WTC11 (cell line): Measurements from ENCODE around the gene KIRREL3. TPM values are rescaled to one million over a fixed set of nuclear protein-coding genes. Genes with fewer than 3 reads are reported as not detected.

ENCODE experiments used
- ATAC-seq: fragments of 200-7000 bp; cut with Tn5 transposase; 2 replicates; pipeline ENCODE4 v1.10.0; 2021; ENCODE audit warnings: mild to moderate bottlenecking, moderate library complexity
- CTCF ChIA-PET: fragments of 300-600 bp; sonication (Branson Sonifier 250); formaldehyde crosslinking; loops from one replicate; lab custom pipeline; 2021; ENCODE audit warnings: antibody characterized with exemption; lab: Charles Lee
- POLR2A ChIA-PET: fragments of 350-600 bp; sonication (Branson Sonifier 250); formaldehyde crosslinking; loops from one replicate; lab custom pipeline; 2021; ENCODE audit warnings: antibody characterized with exemption; lab: Charles Lee
- DNase-seq: peaks from one replicate; pipeline ENCODE4 v3.0.0; 2021; ENCODE audit warnings: low spot score
- H3K27ac Mint-ChIP-seq: 2 replicates; pipeline ENCODE4 v1.8.0; 2021; ENCODE audit warnings: mixed read lengths
- H3K27me3 Mint-ChIP-seq: 2 replicates; pipeline ENCODE4 v1.8.0; 2021; ENCODE audit warnings: low read depth, mild to moderate bottlenecking, moderate library complexity, mixed read lengths
- H3K36me3 Mint-ChIP-seq: 2 replicates; pipeline ENCODE4 v1.8.0; 2021; ENCODE audit warnings: mixed read lengths
- H3K4me1 Mint-ChIP-seq: 2 replicates; pipeline ENCODE4 v1.8.0; 2022; ENCODE audit warnings: mixed read lengths
- H3K4me3 Mint-ChIP-seq: 2 replicates; pipeline ENCODE4 v1.8.0; 2021; ENCODE audit warnings: mild to moderate bottlenecking, moderate library complexity, mixed read lengths
- H3K9me3 Mint-ChIP-seq: 2 replicates; pipeline ENCODE4 v1.8.0; 2021; ENCODE audit warnings: mixed read lengths
- FOXJ3 ChIP-seq: sonication (generic); formaldehyde crosslinking; IDR thresholded peaks from 2 replicates; pipeline ENCODE4 v1.9.0; 2021; ENCODE audit warnings: missing genetic modification reagents, mild to moderate bottlenecking, borderline replicate concordance
- GABPB1 ChIP-seq: sonication (generic); formaldehyde crosslinking; IDR thresholded peaks from 2 replicates; pipeline ENCODE4 v1.8.1; 2023; ENCODE audit warnings: mild to moderate bottlenecking, missing genetic modification reagents
- GTF2I ChIP-seq: fragments of 250-450 bp; sonication (Bioruptor Pico); conservative IDR thresholded peaks from 2 replicates; pipeline ENCODE4 v1.4.0; 2021; ENCODE audit warnings: mild to moderate bottlenecking
- PRRX2 ChIP-seq: fragments of 250-450 bp; sonication (Bioruptor Pico); IDR thresholded peaks from 2 replicates; pipeline ENCODE4 v1.8.0; 2021; ENCODE audit warnings: mild to moderate bottlenecking
- SP1 ChIP-seq: sonication (generic); formaldehyde crosslinking; conservative IDR thresholded peaks from 2 replicates; pipeline ENCODE4 v1.8.1; 2022; ENCODE audit warnings: missing genetic modification reagents
- ZBTB21 ChIP-seq: sonication (generic); formaldehyde crosslinking; IDR thresholded peaks from 2 replicates; pipeline ENCODE4 v1.8.1; 2023; ENCODE audit warnings: mild to moderate bottlenecking, missing genetic modification reagents, borderline replicate concordance
- ZNF138 ChIP-seq: sonication (generic); formaldehyde crosslinking; conservative IDR thresholded peaks from 2 replicates; pipeline ENCODE4 v1.8.1; 2022; ENCODE audit warnings: mild to moderate bottlenecking, moderate library complexity, missing genetic modification reagents
- total RNA-seq: library from RNA; stranded (reverse); gene quantifications from 3 replicates; pipeline ENCODE4 v1.2.3, GENCODE V29; 2021
- TF ChIP-seq, protein P1 (sequence below): sonication (generic); formaldehyde crosslinking; conservative IDR thresholded peaks from 2 replicates; pipeline ENCODE4 v1.8.1; 2022; ENCODE audit warnings: mild to moderate bottlenecking, missing genetic modification reagents
- TF ChIP-seq, protein P2 (sequence below): sonication (generic); formaldehyde crosslinking; IDR thresholded peaks from 2 replicates; pipeline ENCODE4 v1.8.0; 2023; ENCODE audit warnings: missing genetic modification reagents, mild to moderate bottlenecking, borderline replicate concordance
- TF ChIP-seq, protein P3 (sequence below): fragments of 250-450 bp; sonication (Bioruptor Pico); IDR thresholded peaks from 2 replicates; pipeline ENCODE4 v1.9.0; 2021; ENCODE audit warnings: moderate library complexity, mild to moderate bottlenecking, inconsistent platforms, borderline replicate concordance
- TF ChIP-seq, protein P4 (sequence below): sonication (generic); formaldehyde crosslinking; IDR thresholded peaks from 2 replicates; pipeline ENCODE4 v1.8.0; 2022; ENCODE audit warnings: mild to moderate bottlenecking, missing genetic modification reagents
- TF ChIP-seq, protein P5 (sequence below): sonication (generic); formaldehyde crosslinking; IDR thresholded peaks from 2 replicates; pipeline ENCODE4 v1.8.1; 2023; ENCODE audit warnings: mild to moderate bottlenecking, missing genetic modification reagents, moderate library complexity
- TF ChIP-seq, protein P6 (sequence below): fragments of 250-450 bp; sonication (Bioruptor Pico); IDR thresholded peaks from 2 replicates; pipeline ENCODE4 v2.1.2; 2022; ENCODE audit warnings: mild to moderate bottlenecking, moderate library complexity
- TF ChIP-seq, protein P7 (sequence below): sonication (generic); formaldehyde crosslinking; IDR thresholded peaks from 2 replicates; pipeline ENCODE4 v1.8.1; 2022; ENCODE audit warnings: mild to moderate bottlenecking, missing genetic modification reagents, moderate library complexity, borderline replicate concordance

KIRREL3 gene
- total RNA-seq, 1 experiment from 2014 or later: 0.59 TPM

DNA sequence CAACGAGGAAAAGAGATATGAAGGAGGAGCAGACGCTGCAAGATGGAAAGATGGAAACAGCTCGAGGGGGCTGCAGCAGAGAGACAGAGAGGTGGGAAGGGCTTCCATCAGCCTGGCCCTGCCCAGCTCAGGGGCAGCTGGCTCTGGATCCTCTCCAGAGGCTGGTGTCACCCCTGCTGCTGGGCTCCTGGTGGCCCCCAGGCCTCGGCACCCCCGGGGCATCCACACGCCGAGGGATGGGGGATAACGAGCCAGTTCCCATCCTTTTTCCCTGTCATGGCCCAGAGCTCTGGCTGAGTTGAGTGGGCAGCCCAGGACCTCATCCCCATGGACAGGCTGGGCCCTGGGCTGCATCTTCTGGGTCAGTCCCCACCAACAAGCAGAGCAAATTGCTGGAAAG is 542.8 kb downstream of the KIRREL3 start:
- ChIA-PET CTCF (interaction anchor here (5.0 kb wide), 1 partner anchor 22 kb away, joined by 17 read pairs; no protein-coding TSS in a partner anchor), POLR2A (no interaction called here)
- peaks cover 9% of the 10 kb centered on the region for H3K4me1 Mint-ChIP-seq
- H3K9me3 Mint-ChIP-seq: no peaks in the 10 kb centered on the region
- DNase-seq: no peak
- no peaks in the 10 kb centered on the region for H3K27me3 Mint-ChIP-seq
- TF ChIP-seq ZNF138 (CRISPR knock-in tag) (no peak), SP1 (CRISPR knock-in tag) (no peak)
- TF ChIP-seq, protein P1, sequence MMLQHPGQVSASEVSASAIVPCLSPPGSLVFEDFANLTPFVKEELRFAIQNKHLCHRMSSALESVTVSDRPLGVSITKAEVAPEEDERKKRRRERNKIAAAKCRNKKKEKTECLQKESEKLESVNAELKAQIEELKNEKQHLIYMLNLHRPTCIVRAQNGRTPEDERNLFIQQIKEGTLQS (CRISPR knock-in tag): no peak
- no peaks in the 10 kb centered on the region for H3K36me3 Mint-ChIP-seq
- H3K4me3 Mint-ChIP-seq: no peak overlapping the region
- no peak overlapping the region for H3K27ac Mint-ChIP-seq
- ATAC-seq: no peak

DNA sequence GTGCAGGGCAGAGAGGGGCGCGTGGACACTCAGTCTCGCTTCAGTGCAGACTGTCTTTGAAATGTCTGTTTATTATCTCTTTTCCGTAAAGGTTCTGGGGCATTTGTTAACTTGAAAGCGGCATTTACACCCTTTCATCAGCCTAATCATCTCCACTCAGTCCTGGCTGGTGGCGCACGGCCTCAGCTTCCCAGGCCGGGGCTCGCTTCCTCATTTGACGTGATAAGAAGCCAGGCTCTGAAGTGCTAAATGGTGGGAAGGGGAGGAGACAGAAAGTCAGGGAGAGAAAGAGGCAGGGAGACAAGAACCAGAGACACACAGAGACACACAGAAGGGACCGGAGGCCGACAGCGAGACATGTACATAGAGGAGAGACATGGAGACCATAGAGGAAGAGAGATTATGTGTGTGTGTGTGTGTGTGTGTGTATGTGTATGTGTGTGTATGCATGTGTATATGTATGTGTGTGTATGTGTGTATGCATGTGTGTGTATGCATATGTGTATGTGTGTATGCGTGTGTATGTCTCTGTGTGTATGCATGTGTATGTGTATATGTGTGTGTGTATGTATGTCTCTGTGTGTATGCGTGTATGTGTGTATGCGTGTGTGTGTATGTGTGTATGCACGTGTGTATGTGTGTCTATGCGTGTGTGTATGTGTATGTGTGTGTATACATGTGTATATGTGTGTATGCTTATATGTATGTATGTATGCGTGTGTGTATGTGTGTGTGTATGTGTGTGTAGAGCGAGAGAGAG is 543.6 kb downstream of the KIRREL3 start:
- Mint-ChIP-seq H3K9me3 (no peaks in the 10 kb centered on the region), H3K4me3 (no peak overlapping the region), H3K4me1 (peaks cover 9% of the 10 kb centered on the region), H3K27me3 (no peaks in the 10 kb centered on the region), H3K36me3 (no peaks in the 10 kb centered on the region), H3K27ac (no peak overlapping the region)
- DNase-seq (no peak), ATAC-seq (no peak)
- ChIA-PET POLR2A (no interaction called here), CTCF (no interaction called here)
- no peak for TF ChIP-seq FOXJ3 (CRISPR knock-in tag)
- TF ChIP-seq, protein P2, sequence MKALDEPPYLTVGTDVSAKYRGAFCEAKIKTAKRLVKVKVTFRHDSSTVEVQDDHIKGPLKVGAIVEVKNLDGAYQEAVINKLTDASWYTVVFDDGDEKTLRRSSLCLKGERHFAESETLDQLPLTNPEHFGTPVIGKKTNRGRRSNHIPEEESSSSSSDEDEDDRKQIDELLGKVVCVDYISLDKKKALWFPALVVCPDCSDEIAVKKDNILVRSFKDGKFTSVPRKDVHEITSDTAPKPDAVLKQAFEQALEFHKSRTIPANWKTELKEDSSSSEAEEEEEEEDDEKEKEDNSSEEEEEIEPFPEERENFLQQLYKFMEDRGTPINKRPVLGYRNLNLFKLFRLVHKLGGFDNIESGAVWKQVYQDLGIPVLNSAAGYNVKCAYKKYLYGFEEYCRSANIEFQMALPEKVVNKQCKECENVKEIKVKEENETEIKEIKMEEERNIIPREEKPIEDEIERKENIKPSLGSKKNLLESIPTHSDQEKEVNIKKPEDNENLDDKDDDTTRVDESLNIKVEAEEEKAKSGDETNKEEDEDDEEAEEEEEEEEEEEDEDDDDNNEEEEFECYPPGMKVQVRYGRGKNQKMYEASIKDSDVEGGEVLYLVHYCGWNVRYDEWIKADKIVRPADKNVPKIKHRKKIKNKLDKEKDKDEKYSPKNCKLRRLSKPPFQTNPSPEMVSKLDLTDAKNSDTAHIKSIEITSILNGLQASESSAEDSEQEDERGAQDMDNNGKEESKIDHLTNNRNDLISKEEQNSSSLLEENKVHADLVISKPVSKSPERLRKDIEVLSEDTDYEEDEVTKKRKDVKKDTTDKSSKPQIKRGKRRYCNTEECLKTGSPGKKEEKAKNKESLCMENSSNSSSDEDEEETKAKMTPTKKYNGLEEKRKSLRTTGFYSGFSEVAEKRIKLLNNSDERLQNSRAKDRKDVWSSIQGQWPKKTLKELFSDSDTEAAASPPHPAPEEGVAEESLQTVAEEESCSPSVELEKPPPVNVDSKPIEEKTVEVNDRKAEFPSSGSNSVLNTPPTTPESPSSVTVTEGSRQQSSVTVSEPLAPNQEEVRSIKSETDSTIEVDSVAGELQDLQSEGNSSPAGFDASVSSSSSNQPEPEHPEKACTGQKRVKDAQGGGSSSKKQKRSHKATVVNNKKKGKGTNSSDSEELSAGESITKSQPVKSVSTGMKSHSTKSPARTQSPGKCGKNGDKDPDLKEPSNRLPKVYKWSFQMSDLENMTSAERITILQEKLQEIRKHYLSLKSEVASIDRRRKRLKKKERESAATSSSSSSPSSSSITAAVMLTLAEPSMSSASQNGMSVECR (CRISPR knock-in tag): no peak
- TF ChIP-seq ZBTB21 (CRISPR knock-in tag): no peak
- TF ChIP-seq, protein P3, sequence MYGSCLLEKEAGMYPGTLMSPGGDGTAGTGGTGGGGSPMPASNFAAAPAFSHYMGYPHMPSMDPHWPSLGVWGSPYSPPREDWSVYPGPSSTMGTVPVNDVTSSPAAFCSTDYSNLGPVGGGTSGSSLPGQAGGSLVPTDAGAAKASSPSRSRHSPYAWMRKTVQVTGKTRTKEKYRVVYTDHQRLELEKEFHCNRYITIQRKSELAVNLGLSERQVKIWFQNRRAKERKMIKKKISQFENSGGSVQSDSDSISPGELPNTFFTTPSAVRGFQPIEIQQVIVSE (CRISPR knock-in tag): no peak
- TF ChIP-seq, protein P4, sequence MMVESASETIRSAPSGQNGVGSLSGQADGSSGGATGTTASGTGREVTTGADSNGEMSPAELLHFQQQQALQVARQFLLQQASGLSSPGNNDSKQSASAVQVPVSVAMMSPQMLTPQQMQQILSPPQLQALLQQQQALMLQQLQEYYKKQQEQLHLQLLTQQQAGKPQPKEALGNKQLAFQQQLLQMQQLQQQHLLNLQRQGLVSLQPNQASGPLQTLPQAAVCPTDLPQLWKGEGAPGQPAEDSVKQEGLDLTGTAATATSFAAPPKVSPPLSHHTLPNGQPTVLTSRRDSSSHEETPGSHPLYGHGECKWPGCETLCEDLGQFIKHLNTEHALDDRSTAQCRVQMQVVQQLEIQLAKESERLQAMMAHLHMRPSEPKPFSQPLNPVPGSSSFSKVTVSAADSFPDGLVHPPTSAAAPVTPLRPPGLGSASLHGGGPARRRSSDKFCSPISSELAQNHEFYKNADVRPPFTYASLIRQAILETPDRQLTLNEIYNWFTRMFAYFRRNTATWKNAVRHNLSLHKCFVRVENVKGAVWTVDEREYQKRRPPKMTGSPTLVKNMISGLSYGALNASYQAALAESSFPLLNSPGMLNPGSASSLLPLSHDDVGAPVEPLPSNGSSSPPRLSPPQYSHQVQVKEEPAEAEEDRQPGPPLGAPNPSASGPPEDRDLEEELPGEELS (CRISPR knock-in tag): no peak
- no peak for TF ChIP-seq GABPB1 (CRISPR knock-in tag)
- TF ChIP-seq, protein P5, sequence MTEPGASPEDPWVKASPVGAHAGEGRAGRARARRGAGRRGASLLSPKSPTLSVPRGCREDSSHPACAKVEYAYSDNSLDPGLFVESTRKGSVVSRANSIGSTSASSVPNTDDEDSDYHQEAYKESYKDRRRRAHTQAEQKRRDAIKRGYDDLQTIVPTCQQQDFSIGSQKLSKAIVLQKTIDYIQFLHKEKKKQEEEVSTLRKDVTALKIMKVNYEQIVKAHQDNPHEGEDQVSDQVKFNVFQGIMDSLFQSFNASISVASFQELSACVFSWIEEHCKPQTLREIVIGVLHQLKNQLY (CRISPR knock-in tag): no peak
- TF ChIP-seq, protein P6, sequence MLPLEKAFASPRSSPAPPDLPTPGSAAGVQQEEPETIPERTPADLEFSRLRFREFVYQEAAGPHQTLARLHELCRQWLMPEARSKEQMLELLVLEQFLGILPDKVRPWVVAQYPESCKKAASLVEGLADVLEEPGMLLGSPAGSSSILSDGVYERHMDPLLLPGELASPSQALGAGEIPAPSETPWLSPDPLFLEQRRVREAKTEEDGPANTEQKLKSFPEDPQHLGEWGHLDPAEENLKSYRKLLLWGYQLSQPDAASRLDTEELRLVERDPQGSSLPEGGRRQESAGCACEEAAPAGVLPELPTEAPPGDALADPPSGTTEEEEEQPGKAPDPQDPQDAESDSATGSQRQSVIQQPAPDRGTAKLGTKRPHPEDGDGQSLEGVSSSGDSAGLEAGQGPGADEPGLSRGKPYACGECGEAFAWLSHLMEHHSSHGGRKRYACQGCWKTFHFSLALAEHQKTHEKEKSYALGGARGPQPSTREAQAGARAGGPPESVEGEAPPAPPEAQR: no peak
- no peak for TF ChIP-seq PRRX2 (CRISPR knock-in tag)
- no peak for TF ChIP-seq GTF2I
- TF ChIP-seq, protein P7, sequence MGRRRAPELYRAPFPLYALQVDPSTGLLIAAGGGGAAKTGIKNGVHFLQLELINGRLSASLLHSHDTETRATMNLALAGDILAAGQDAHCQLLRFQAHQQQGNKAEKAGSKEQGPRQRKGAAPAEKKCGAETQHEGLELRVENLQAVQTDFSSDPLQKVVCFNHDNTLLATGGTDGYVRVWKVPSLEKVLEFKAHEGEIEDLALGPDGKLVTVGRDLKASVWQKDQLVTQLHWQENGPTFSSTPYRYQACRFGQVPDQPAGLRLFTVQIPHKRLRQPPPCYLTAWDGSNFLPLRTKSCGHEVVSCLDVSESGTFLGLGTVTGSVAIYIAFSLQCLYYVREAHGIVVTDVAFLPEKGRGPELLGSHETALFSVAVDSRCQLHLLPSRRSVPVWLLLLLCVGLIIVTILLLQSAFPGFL: no peak
